Stimulated activated CD4-positive, alpha-beta T cell treated with anti-CD3 and anti-CD28 coated beads, Interleukin-2, amount 100 ng/mL, for 24 hours (primary cell): ENCODE data around the gene CDC14B.

ENCODE experiments used
- DNase-seq, 2 donors: peaks; one replicate each; pipeline ENCODE4 v3.0.0-alpha.2; 2020

Gene CDC14B

GRCh38 chr9:96480736-96481135, 138.9 kb downstream of the CDC14B start:
- DNase-seq = no peak

- peak; percentile 31 to 34 for DNase-seq
Measured at GRCh38 chr9:96478829-96479371, 140.7 kb downstream of the CDC14B start.

DNA sequence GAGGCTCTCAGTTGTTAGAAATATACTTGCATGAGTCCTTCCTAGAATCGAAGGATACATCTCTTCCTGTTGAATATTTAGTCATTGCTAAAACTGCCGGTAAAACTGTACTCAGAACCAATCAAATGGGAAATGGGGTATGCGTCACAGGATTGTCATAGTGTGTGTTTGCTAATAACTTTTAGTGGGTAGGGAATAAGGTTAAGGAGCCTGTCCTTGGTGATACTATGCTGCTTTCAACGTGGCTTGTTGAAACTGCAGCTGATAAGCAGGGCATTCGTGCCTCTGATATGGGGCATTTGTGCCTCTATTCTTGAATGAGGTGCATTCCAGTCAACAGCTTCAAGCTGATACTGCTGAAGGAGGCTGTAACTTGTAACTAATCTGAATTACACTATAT, 143.1 kb downstream of the CDC14B start:
- DNase-seq = no peak

DNA sequence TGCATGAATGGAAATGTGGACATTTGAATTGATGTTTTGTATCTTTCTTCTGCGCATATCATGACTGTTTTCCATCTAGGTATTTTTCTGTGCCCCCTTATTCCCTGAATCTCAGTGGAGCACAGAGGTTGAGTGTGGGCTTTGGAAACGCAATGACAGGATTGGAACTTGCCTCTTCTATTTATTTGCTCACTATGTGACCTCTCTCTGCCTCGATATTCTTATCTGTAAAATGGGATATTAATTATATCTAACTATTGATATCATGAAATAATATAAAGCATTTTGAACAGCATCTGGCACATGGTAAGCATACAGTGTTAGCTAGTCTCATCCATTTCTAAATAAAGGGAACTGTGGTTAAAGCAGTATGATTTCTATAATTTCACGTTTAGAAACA, 143.6 kb downstream of the CDC14B start:
- DNase-seq = no peak

GRCh38 chr9:96467784-96468183, 151.9 kb downstream of the CDC14B start:
- no peak for DNase-seq

GRCh38 chr9:96464426-96464825, 155.2 kb downstream of the CDC14B start:
- DNase-seq = no peak

GRCh38 chr9:96462541-96462940, 157.1 kb downstream of the CDC14B start:
- DNase-seq = no peak

DNA sequence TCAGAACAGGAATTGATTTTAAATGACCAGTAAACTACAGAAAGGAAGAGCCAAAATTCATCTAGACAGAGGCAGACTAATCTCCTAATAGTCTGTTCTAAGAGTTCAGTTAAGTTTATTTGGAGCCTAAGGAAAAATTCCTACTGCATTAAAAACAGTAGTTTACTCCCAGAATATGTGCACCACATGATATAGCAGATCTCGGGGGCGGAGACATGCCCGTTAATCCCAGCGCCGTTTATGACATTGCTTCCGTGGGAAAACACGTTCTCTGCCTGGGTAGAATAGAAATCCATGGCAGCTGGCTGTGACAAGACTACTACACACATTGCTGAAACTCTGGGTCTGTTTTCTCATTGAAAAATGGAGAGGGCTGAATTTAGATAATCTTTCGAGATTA, 158.3 kb downstream of the CDC14B start:
- no peak for DNase-seq

GRCh38 chr9:96460882-96461281, 158.8 kb downstream of the CDC14B start:
- DNase-seq = no peak

- no peak for DNase-seq
Measured at GRCh38 chr9:96460470-96460869, 159.2 kb downstream of the CDC14B start.

DNA sequence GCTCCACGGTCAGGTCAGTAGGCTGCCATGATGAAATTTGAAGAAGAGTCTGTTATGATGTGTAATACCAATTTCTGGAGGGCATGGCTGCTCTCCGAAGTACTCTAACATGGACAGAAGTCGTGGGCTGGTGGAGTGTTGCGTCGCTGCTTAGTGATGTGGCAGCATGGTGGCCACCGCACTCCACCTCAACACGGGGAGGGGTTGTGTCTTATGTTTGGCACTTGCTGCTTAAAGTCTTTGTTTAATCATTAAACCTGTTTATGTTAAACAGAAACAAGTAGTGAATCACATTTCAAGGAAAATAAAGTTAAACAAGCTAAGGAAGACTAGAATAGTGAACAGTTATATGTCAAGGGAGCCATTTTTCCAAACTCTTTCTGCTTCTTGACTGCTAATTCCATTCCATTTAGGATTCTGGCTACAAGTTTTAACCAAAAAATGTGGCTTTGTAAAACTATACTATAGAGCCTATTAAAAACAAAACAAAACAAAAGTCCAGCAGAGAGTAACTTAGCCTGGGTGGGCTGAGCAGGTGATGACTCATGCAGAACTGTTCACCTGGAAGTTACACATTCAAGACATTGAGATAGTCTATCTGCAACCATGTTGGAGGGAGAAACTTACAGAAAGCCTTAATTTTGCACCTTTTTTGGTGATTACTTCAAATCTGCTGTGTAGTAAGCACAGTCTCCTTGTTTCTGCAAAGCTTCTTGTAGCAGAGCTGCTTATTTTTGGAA, 160.2 kb downstream of the CDC14B start:
- no peak for DNase-seq

DNA sequence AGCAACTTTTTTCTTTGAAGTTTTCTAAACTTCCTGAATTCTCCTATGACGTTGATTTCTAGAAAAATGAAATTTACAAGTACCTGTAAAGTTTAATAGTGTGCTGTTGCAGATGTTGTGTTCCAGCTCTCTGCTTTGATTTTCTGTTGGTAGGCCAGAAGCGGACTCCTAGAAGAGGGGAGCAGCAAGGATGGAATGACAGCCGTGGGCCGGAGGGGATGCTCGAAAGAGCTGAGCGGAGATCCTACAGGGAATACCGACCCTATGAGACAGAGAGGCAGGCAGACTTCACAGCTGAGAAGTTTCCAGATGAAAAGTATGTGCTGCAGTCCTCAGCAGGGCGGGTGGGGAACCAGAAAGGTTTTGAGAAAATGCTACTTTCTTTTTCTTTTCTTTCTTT, 161.4 kb downstream of the CDC14B start:
- DNase-seq = no peak

- DNase-seq = no peak
Measured at GRCh38 chr9:96457266-96457665, 162.4 kb downstream of the CDC14B start.

DNA sequence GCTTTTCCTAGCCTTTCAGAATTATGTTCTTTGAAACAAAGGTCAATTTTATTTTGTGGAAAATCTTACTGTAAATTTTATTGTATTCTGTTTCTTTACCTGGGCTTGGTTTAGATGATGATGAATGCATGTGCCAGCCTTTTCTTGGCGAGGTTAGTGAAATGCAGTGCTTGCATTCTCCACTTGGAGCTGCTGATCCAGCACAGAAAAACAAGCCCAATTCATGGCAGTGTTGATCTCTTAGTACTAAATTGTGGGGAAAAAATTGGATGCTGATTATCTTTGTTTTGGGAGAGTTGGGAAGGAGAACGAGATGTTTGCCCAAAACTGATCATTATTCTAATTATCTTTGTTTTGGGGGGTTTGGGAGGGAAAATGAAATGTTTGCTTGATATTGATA, 166.0 kb downstream of the CDC14B start:
- no peak for DNase-seq

DNA sequence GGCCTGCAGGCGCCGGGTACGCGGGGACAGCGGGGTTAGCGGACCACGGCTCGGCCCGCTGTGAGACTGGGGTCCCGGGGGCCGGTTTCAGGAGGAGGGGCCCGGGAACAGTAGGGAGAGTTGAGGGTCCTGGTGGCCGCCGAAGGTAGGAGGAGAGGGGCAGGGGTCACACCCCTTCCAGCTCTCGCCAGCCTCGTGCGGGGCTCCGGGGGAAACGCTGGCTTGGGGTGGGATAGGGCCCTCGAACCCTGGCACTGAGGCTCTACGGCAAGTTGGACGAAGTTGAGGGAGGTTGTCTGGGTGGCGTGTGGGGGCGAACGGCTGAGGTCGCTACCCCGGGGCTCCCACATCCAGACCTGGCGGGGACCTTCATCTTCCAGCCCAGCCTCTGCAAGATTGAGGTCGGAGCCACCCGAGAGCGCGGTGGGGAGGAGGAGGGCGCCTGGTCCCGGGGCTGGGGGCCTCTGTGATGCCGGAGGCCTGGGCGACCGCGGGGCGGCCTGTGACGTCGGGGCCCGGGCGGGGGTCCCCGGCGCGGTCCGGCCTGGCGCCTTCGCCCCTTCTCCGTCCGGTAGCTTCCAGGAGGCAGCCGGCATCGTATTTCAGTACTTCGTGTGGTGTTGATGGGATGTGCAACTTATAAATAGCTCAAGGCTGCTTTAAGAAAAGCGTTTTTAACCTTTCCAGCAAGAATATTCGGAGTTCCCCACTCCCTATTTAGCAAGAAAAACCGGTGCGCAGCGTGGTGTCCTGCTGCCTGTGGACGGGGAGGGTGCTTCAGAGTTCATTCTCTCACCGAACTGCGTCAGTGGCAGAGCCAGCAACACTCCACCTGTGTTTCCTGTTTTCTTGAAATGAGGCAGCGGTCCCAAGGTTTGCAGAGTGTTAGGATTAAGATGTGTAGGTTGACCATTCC, 168.8 kb downstream of the CDC14B start:
- peak; percentile 45 to 47 for DNase-seq
